ENCODE measurements around the gene MC2R.
"Not testable (repeated sequence)": the region's sequence is repeated elsewhere in the genome, so short reads cannot be mapped to it uniquely, and the experiment has no call there.

MC2R gene

GRCh38 chr18:13890761-13891361 is 24.5 kb downstream of the MC2R start:
- DNase-seq = no peak

GRCh38 chr18:13889671-13890070 is 25.7 kb downstream of the MC2R start:
- DNase-seq = no peak

DNA sequence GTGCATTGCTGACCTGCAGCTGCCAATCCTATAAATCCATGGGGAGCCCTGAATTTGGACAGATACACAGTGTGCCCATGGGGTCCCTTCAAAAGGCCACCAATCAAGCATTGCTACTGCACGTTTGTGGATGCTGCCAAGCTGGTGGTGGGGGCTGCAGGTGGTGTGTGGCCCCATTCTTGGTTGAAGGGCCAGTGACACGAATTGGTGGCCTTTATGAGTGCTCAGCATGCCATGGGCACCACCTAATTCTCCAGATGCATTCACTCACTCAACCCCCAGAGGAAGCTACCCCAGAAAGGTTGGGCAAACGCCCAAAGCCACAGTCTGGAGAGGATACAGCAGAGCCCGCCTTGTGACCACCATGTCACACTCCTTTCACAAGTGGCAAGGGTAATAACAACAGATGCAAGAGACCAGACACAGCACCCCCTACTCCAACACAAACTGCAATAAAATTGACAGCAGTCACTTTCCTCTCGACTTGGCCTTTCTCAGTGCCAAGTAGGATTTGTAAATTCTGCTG is 27.1 kb downstream of the MC2R start:
- no peak for DNase-seq

DNA sequence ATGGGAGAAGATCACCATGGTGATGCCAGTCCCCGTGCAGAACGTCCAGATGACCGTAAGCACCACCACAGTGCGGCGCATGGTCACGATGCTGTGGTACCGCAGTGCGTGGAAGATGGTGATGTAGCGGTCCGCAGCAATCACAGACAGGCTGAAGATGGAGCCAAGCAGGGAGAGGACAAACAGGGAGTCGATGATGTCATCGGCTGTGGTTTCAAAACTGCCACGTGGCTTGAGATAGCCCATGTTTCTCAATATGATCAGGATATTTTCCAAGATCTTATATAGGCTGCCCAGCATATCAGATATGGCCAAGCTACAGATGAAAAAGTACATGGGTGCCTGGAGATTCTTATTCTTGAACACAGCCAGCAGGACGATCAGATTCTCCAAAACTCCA is 30.3 kb downstream of the MC2R start:
- no peak for DNase-seq

DNA sequence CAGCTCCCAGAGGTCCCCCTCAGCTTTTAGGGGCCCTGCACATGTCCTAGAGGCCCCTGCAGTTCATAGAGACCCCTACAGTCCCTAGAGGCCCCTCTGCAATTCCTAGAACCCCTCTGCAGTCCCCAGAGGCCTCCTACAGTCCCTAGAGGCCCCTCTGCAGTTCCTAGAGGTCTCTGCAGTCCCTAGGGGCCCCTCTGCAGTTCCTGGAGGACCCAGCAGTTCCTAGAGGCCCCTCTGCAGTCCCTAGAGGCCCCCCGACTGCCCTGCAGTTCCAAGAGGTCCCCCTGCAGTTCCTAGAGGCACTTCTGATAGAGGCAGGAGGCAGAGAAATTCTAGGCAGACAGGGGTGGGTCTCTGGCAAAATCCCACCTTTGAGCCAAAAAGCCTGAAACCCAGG is 35.4 kb downstream of the MC2R start:
- no peak for DNase-seq

DNA sequence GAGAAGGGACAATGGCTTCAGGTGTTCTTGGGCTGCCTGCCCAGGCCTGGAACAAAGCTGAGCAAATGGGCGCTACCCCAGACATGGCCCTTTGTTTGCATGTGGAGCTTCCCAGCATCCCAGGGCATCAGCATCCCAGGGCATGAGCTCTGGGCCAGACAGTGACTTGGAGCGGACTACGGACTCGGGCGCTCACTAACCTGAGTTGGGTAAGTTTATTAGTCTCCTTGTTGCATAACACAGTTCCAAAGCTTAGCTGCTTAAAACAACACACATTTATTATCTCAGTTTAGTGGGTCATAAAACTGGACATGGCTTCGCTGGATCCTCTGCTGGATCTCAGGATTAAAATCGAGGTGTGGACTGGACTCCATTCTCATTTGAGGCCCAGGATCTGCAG is 35.8 kb downstream of the MC2R start:
- no peak for DNase-seq

- DNase-seq = no peak
Observed at GRCh38 chr18:13878857-13879256, 36.5 kb downstream of the MC2R start.

- no peak for DNase-seq
Observed at GRCh38 chr18:13877157-13877556, 38.2 kb downstream of the MC2R start.

DNA sequence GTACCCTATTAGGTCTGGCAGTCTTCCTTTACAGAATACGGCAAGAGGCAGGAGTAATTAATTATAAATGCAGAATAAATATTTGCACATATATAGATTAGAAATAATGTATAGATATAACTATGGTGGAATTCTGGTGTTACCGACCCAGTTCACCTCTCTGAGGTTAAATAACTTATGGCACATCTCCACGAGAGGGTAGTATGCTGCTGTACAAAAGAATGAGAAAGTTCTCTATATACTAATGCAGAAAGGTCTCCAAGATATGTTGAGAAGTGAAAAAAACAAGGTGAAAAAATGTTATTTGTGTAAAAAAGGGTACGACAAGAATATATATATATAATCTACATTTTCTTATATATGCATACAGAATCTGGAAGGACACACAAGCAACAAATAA is 40.8 kb downstream of the MC2R start:
- DNase-seq = no peak

DNA sequence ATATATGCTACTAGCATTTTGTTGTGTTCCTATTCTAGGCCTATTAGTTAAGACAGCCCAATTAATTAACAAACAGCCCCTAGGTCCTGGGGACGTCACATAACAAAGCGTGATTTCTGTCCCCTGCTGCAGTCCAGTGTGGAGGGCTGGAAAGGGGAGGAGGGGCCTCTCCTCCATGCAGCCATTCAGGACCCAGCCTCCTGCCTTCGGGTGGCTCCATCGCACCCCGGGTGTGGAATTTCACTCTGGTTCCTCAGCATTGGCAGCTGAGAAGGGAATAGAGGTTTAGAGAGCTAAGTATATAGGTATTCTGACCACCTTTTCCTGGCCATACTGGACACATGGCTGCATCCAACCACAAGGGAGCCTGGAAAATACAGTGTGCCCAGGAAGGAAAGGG is 42.4 kb downstream of the MC2R start:
- DNase-seq = no peak

- no peak for DNase-seq
Observed at GRCh38 chr18:13872373-13872772, 43.0 kb downstream of the MC2R start.

- DNase-seq = no peak
Observed at GRCh38 chr18:13871701-13872100, 43.6 kb downstream of the MC2R start.

DNA sequence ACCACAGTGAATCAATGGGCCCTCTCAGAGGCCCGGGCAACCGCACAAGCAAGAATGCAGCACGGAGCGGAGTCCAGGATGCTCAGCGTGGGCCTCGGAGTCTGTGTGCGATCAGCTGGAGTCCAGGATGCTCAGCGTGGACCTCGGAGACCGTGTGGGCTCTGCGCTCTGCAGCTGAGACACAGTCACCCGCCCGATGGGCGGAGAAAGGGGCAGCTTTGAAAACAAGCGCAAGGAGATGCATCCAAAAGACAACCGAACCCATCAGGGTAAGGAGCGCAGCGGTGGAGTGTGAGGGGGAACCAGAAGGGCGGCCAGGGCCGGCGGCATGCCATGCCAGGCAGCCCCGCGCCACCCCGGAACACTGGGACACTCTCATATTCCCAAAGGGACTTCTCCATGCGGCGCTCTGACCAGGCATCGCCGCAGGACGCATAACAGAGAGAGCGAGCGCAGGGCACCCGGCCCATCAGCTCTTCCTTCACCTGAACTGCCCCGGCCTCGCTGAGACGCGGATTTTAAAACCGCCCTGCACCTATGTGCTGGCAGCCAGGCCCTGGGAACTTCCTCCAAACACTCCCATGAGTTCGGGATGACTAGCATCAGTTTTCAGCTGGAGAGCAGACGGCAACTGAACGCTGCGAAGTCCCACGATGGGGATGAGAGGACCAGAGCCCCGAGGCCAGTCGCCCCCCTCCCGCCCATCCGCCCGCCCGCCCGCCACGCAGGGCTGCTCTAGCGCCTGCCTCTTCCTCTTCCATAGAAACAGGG is 46.6 kb downstream of the MC2R start:
- no peak for DNase-seq

DNA sequence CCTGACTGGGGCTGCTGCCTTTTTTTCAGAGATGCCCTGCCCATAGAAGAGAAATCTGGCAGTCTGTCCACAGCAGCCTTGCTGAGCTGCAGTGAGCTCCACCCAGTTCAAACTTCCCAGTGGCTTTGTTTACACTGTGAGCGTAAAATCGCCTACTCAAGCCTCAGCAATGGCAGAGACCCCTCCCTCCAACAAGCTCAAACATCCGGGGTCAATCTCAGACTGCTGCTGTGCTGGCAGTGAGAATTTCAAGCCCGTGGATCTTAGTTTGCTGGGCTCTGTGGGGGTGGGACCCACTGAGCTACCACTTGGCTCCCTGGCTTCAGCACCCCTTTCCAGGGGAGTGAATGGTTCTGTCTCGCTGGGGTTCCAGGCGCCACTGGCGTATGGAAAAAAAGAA is 52.4 kb downstream of the MC2R start:
- DNase-seq = not testable (repeated sequence)

GRCh38 chr18:13849791-13850190 is 65.5 kb downstream of the MC2R start:
- no peak for DNase-seq

DNA sequence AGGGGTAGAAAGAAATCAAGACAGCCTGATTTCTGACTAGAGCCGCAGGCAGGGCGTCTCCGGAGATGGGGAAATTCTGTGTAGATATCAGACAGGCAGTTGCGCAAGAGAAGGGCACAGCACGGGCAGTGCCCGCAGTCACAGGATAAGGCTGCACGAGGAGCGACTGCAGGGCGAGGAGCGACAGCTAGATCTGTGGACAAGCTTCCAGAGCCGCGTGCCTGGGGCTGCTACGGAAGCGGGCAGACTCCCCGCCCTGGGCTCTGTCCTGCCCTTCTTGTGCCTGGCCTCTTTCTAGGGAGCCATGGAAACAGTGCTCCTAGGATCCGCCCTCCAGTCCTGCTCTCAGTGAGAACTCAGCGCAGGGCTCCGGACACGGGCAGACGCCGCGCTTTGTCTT is 78.8 kb downstream of the MC2R start:
- DNase-seq = no peak

- DNase-seq = no peak
Observed at GRCh38 chr18:13835202-13835601, 80.1 kb downstream of the MC2R start.

DNA sequence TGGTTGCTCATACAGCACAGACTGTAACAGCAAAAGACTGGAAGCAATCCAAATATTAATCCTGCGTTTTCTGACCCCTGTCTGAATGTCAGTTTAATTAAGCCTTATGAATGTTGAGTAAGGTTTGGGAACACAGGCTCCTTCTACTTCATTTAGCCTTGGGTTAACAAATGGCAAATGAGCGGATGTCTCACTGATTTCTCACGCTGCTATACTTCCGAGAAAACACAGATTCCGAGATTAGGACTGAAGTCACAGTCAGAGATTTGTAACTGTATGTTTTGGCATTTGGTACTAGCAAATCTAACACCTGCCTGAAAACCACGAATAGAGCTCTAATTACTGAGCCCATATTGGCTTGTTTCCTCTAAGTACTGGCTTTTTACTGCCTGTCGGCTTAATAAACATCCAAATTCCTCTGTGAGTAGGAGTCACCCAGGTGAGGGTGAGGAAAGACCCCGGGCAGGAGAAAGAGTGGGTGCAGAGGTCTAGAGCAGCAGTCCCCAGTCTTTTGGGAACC is 80.8 kb downstream of the MC2R start:
- no peak for DNase-seq

Data from CD4-positive, alpha-beta T cell treated with Interleukin-17A for 4 hours (primary cell).